Gastroesophageal sphincter (tissue), 4 donors: Measurements from ENCODE around the gene ADAM8. TPM values are rescaled to one million over a fixed set of nuclear protein-coding genes. Genes with fewer than 3 reads are reported as not detected.

Experiments
- ATAC-seq: fragments of 150-250 bp; one replicate; pipeline ENCODE4 v1.9.1; 2016; ENCODE audit warnings: mild to moderate bottlenecking, moderate library complexity
- H3K27ac ChIP-seq, 4 donors: fragments of 200-600 bp; sonication (generic) in 3 of 4; 1 replicate in 3 of 4; 2 replicates in 1 of 4; pipeline ENCODE4 v1.5.1; 2016 to 2019
- H3K27me3 ChIP-seq: fragments of 200-600 bp; sonication (generic); one replicate; pipeline ENCODE4 v1.5.1; 2019
- H3K36me3 ChIP-seq, 2 donors: fragments of 200-600 bp; sonication (generic); one replicate each; pipeline ENCODE4 v1.5.1; 2019; ENCODE audit warnings: control low read depth in 1 of 2
- H3K4me1 ChIP-seq, 3 donors: fragments of 200-600 bp; sonication (generic); 1 replicate in 2 of 3; 2 replicates in 1 of 3; pipeline ENCODE4 v1.5.1; 2016 to 2019; ENCODE audit warnings: control low read depth in 2 of 3
- H3K4me3 ChIP-seq, 2 donors: fragments of 200-600 bp; sonication (generic); one replicate each; pipeline ENCODE4 v1.5.1; 2019; ENCODE audit warnings: mild to moderate bottlenecking in 1 of 2, moderate library complexity in 1 of 2
- H3K9me3 ChIP-seq, 3 donors: fragments of 200-600 bp; sonication (generic); one replicate each; pipeline ENCODE4 v1.5.1; 2017 to 2019; ENCODE audit warnings: control low read depth in 2 of 3
- CTCF ChIP-seq, 4 experiments: fragments of 200-600 bp in 2 of 4; fragments of 450-650 bp in 2 of 4; sonication (generic) in 1 of 4; IDR thresholded peaks; one replicate each; pipeline ENCODE4 v1.5.1; 2017 to 2019; ENCODE audit warnings: antibody characterized with exemption in 4 of 4, mild to moderate bottlenecking in 2 of 4, moderate library complexity in 2 of 4
- EP300 ChIP-seq: sonication (generic); formaldehyde crosslinking; IDR thresholded peaks from one replicate; pipeline ENCODE4 v1.6.1; 2017; ENCODE audit warnings: antibody characterized with exemption, mild to moderate bottlenecking
- POLR2A ChIP-seq, 2 donors: fragments of 450-650 bp; IDR thresholded peaks; one replicate each; pipeline ENCODE4 v1.6.1; 2017; ENCODE audit warnings: antibody characterized with exemption in 2 of 2, mild to moderate bottlenecking in 2 of 2, moderate library complexity in 1 of 2
- POLR2AphosphoS5 ChIP-seq: sonication (generic); formaldehyde crosslinking; IDR thresholded peaks from one replicate; pipeline ENCODE4 v1.6.1; 2017; ENCODE audit warnings: antibody characterized with exemption
- WGBS, 2 donors: methylation state at CpG; one replicate each; pipeline ENCODE4 v1.1.5; 2018; ENCODE audit warnings: low coverage in 1 of 2; 5-methylcytosine and 5-hydroxymethylcytosine counted together
- total RNA-seq, 4 donors: library from RNA; depleted of rRNA; stranded (reverse); fragments of >200 nt; gene quantifications; one replicate each; pipeline ENCODE4 v1.1.0, GENCODE V29; 2016

The ADAM8 gene
- total RNA-seq, 4 donors from 2014 or later = 2.0 to 6.6 (median 3.3) TPM

GRCh38 chr10:133316266-133316665 is 39.6 kb upstream of the ADAM8 start:
- Histone ChIP-seq H3K4me1 (peaks cover 0 to 12% (median 3%) of the 10 kb centered on the region in 3 donors), H3K27ac (no peak overlapping the region), H3K4me3 (no peak overlapping the region), H3K36me3 (peaks cover 0 to 22% of the 10 kb centered on the region in 2 donors), H3K9me3 (no peaks in the 10 kb centered on the region), H3K27me3 (peaks cover 29% of the 10 kb centered on the region)
- TF ChIP-seq CTCF (IDR thresholded peaks at IDR 0.05) = no peak
- no peak for TF ChIP-seq EP300
- no peak for TF ChIP-seq POLR2A (IDR thresholded peaks at IDR 0.05)
- TF ChIP-seq POLR2AphosphoS5 = no peak
- no CpG with 5 or more reads among the region's 9 CpGs for WGBS, 2 donors
- no peak for ATAC-seq

- Histone ChIP-seq H3K9me3 (no peaks in the 10 kb centered on the region), H3K36me3 (peaks cover 0 to 27% of the 10 kb centered on the region in 2 donors), H3K27me3 (peaks cover 25% of the 10 kb centered on the region), H3K4me1 (peaks cover 0 to 12% (median 3%) of the 10 kb centered on the region in 3 donors), H3K4me3 (no peak overlapping the region), H3K27ac (no peak overlapping the region)
- 73% methylated on average over 5 of the region's 5 CpGs; no CpG with 5 or more reads in 1 of the 2 donors for WGBS, 2 donors
- no peak for ATAC-seq
- no peak for TF ChIP-seq CTCF (IDR thresholded peaks at IDR 0.05)
- TF ChIP-seq EP300 = no peak
- TF ChIP-seq POLR2AphosphoS5 = no peak
- TF ChIP-seq POLR2A (IDR thresholded peaks at IDR 0.05) = no peak
Measured at GRCh38 chr10:133315847-133316246, 39.2 kb upstream of the ADAM8 start.

GRCh38 chr10:133314911-133315310 is 38.2 kb upstream of the ADAM8 start:
- H3K9me3 ChIP-seq = no peaks in the 10 kb centered on the region
- TF ChIP-seq EP300 (no peak), CTCF (IDR thresholded peaks at IDR 0.05) (no peak), POLR2AphosphoS5 (no peak), POLR2A (IDR thresholded peaks at IDR 0.05) (no peak)
- peaks cover 16% of the 10 kb centered on the region for H3K27me3 ChIP-seq
- 70 to 76% methylated on average over 4 to 12 of the region's 12 CpGs for WGBS, 2 donors
- H3K36me3 ChIP-seq = peaks cover 0 to 36% of the 10 kb centered on the region in 2 donors
- no peak for ATAC-seq
- H3K4me3 ChIP-seq = no peak overlapping the region
- no peak overlapping the region for H3K27ac ChIP-seq
- H3K4me1 ChIP-seq = peaks cover 0 to 13% (median 3%) of the 10 kb centered on the region in 3 donors

GRCh38 chr10:133313192-133313591 is 36.5 kb upstream of the ADAM8 start:
- Histone ChIP-seq H3K4me3 (no peak overlapping the region), H3K27me3 (no peaks in the 10 kb centered on the region), H3K27ac (no peak overlapping the region), H3K9me3 (no peaks in the 10 kb centered on the region), H3K36me3 (peaks cover 0 to 41% of the 10 kb centered on the region in 2 donors), H3K4me1 (peaks cover 0 to 13% (median 4%) of the 10 kb centered on the region in 3 donors)
- TF ChIP-seq POLR2AphosphoS5 (no peak), EP300 (no peak), POLR2A (IDR thresholded peaks at IDR 0.05) (no peak), CTCF (IDR thresholded peaks at IDR 0.05) (no peak)
- ATAC-seq = no peak
- 69 to 82% methylated on average over 3 to 4 of the region's 4 CpGs for WGBS, 2 donors

- peaks cover 0 to 17% (median 5%) of the 10 kb centered on the region in 3 donors for H3K4me1 ChIP-seq
- H3K27me3 ChIP-seq = no peaks in the 10 kb centered on the region
- H3K9me3 ChIP-seq = no peaks in the 10 kb centered on the region
- H3K4me3 ChIP-seq = no peak overlapping the region
- H3K27ac ChIP-seq = no peak overlapping the region
- 85 to 94% methylated on average over 2 to 9 of the region's 9 CpGs for WGBS, 2 donors
- ATAC-seq = no peak
- TF ChIP-seq CTCF (IDR thresholded peaks at IDR 0.05) = no peak
- TF ChIP-seq POLR2AphosphoS5 = no peak
- no peak for TF ChIP-seq POLR2A (IDR thresholded peaks at IDR 0.05)
- TF ChIP-seq EP300 = no peak
- H3K36me3 ChIP-seq = peaks cover 0 to 41% of the 10 kb centered on the region in 2 donors
Measured at GRCh38 chr10:133312769-133313145, 36.1 kb upstream of the ADAM8 start.
